ENCODE measurements around the gene ASTN2.

Gene ASTN2

DNA sequence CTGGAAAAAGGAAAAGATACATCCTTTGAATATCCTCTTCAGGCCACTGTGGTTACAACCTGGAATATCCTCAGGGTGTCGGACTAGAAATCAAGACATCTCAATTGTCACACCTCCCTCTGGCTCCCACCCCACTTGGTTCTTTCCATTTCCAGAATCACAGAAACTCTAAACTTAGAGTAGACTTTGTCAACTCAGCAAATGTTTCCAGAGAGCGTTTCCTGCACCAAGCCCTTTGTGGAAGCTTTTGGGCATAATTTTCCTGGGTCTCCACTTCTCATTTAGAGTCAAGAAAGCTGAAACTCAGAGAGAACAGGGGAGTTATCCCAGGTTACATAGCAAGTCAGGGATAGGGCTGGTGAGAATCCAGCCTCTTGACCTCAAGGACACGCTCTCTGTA is 108.8 kb downstream of the ASTN2 start:
- Histone ChIP-seq H3K9me3 (ENCODE audit: severe bottlenecking) (no peaks in the 10 kb centered on the region), H3K27ac (no peak overlapping the region), H3K27me3 (ENCODE audit: insufficient read depth, low read depth, severe bottlenecking) (no peaks in the 10 kb centered on the region), H3K36me3 (peaks cover 4% of the 10 kb centered on the region), H3K4me3 (ENCODE audit: low read depth, low read length) (no peak overlapping the region)
- DNase-seq = no peak
- TF ChIP-seq, protein P1, sequence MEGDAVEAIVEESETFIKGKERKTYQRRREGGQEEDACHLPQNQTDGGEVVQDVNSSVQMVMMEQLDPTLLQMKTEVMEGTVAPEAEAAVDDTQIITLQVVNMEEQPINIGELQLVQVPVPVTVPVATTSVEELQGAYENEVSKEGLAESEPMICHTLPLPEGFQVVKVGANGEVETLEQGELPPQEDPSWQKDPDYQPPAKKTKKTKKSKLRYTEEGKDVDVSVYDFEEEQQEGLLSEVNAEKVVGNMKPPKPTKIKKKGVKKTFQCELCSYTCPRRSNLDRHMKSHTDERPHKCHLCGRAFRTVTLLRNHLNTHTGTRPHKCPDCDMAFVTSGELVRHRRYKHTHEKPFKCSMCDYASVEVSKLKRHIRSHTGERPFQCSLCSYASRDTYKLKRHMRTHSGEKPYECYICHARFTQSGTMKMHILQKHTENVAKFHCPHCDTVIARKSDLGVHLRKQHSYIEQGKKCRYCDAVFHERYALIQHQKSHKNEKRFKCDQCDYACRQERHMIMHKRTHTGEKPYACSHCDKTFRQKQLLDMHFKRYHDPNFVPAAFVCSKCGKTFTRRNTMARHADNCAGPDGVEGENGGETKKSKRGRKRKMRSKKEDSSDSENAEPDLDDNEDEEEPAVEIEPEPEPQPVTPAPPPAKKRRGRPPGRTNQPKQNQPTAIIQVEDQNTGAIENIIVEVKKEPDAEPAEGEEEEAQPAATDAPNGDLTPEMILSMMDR (IDR thresholded peaks at IDR 0.05; ENCODE audit: low read depth, low read length) = no peak

DNA sequence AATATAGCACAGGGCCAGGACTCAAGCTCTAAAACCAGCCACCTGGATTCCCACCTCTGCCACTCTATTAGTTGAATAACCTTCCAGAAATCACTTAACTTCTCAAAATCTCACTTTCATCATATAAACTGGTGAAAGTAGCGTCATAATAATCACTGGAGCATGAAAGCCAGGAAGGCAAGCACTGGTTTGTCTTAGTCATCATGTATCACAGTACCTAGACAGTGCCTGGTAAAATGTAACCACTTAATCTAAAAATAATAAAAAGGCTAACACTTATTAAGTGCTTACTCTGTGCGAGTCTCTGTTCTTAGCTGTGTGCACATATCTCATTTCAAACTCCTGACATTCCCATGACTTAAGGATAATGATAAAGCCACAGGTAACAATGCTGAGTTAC is 109.4 kb downstream of the ASTN2 start:
- H3K36me3 ChIP-seq = peaks cover 4% of the 10 kb centered on the region
- TF ChIP-seq, protein P1 (IDR thresholded peaks at IDR 0.05; ENCODE audit: low read depth, low read length) = no peak
- no peak overlapping the region for H3K4me3 ChIP-seq (ENCODE audit: low read depth, low read length)
- H3K27ac ChIP-seq = no peak overlapping the region
- no peaks in the 10 kb centered on the region for H3K27me3 ChIP-seq (ENCODE audit: insufficient read depth, low read depth, severe bottlenecking)
- DNase-seq = no peak
- no peaks in the 10 kb centered on the region for H3K9me3 ChIP-seq (ENCODE audit: severe bottlenecking)

GRCh38 chr9:117304549-117304948 is 110.3 kb downstream of the ASTN2 start:
- H3K27ac ChIP-seq = peak overlapping the region; percentile 24
- DNase-seq = no peak
- H3K4me3 ChIP-seq (ENCODE audit: low read depth, low read length) = no peak overlapping the region
- no peaks in the 10 kb centered on the region for H3K9me3 ChIP-seq (ENCODE audit: severe bottlenecking)
- H3K36me3 ChIP-seq = peaks cover 4% of the 10 kb centered on the region
- H3K27me3 ChIP-seq (ENCODE audit: insufficient read depth, low read depth, severe bottlenecking) = no peaks in the 10 kb centered on the region
- TF ChIP-seq, protein P1 (IDR thresholded peaks at IDR 0.05; ENCODE audit: low read depth, low read length) = no peak

DNA sequence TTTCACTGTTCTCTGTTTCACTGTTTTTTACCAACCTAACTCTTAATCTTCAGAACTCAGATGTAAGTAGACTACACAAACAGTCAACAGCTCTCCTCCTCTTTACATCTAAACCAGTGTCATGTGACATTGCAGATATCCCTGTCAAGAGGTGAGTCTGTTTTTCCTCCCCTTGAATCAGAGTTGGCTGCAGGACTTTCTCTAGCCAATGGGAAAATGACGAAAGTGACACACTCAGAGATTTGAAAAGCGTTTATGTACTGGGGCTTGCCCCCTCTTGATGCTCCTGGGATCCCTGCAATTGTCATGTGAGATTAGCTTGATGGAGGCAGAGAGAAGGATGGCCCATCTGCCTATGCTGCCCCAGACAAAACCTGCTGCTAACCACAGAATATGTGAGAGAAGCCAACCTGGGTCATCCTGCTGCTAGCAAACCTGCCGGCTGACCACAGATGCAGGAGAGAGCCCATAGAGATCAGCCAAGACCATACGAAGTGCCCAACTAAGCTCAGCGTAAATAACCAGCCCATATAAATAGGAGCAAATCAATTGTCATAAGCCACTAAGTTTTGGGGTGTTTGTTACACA is 111.1 kb downstream of the ASTN2 start:
- no peaks in the 10 kb centered on the region for H3K9me3 ChIP-seq (ENCODE audit: severe bottlenecking)
- H3K27ac ChIP-seq = peak overlapping the region; percentile 24
- peaks cover 4% of the 10 kb centered on the region; the same call in 1 of the 2 replicates for H3K36me3 ChIP-seq
- no peaks in the 10 kb centered on the region for H3K27me3 ChIP-seq (ENCODE audit: insufficient read depth, low read depth, severe bottlenecking)
- peak; percentile 80 for DNase-seq
- no peak overlapping the region for H3K4me3 ChIP-seq (ENCODE audit: low read depth, low read length)
- TF ChIP-seq, protein P1 (IDR thresholded peaks at IDR 0.05; ENCODE audit: low read depth, low read length) = no peak

GRCh38 chr9:117302487-117302886 is 112.4 kb downstream of the ASTN2 start:
- Histone ChIP-seq H3K27ac (no peak overlapping the region), H3K27me3 (ENCODE audit: insufficient read depth, low read depth, severe bottlenecking) (no peaks in the 10 kb centered on the region), H3K36me3 (peaks cover 7% of the 10 kb centered on the region), H3K9me3 (ENCODE audit: severe bottlenecking) (no peaks in the 10 kb centered on the region), H3K4me3 (ENCODE audit: low read depth, low read length) (no peak overlapping the region)
- DNase-seq = no peak
- TF ChIP-seq, protein P1 (IDR thresholded peaks at IDR 0.05; ENCODE audit: low read depth, low read length) = no peak
